HG03565 (cell line): ENCODE measurements around the gene CTDSPL2.
A peak's percentile ranks its signal among the peaks of the same experiment; 100 is the strongest.
"Not testable (repeated sequence)": the region's sequence is repeated elsewhere in the genome, so short reads cannot be mapped to it uniquely, and the experiment has no call there.

ENCODE experiments used
- ATAC-seq: cut with Tn5 transposase; IDR thresholded peaks from one replicate; pipeline ENCODE4 v1.9.1; 2021; ENCODE audit warnings: mild to moderate bottlenecking, moderate library complexity; ENCODE audit not compliant: unreplicated experiment

Gene CTDSPL2

DNA sequence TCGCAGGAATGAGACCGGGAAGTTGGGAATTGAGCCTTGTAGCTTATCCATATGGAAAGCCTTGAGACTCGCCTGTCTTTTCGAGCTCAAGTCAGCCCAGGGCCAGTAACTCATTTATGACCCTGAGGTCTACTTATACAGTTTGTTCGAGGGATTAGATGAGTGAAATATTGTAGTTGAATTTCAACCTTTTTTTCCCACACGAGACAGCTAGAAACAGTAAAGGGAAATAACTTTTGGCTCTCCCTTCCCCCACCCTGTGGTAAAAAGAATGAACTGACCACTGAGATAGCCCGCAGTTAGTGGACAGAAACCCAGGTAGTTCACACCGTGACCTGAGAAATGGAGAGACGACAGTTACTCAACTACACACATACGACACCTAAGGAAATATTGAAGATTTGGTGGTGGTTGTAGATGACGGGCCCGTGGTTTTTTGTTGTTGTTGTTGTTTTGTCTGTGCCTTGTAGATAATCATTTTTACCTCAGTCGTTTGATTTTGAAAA, 110.4 kb downstream of the CTDSPL2 start:
- ATAC-seq = no peak

DNA sequence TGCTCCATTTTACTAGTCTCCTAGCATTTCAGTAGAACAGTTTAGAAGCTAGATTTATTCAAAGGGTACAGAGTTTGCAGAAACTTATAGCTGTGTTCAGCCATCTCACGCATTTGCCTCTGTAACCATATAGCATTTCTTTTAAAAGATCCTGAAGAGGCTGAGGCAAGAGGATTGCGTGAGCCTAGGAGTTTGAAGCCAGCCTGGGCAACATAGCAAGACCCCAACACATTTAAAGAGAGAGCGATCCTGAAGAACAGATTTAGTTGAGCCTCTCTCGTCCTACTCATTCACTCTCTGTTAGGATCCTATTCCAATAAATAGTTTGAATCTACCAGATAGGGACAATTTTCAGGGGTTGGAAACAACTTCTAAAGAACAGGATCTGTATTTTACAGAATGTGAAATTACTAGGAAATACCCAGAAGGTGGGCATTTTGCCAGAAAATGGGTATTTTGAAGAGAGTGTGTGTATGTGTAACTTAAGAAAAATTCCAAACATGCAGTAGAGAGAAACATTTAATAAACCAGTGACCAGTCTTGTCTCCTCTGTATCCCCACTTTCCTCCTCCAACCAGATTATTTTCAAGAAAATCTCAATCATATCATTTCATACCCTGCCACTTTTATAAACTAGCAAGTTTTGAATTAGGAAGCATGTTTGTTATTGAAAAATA, 114.0 kb downstream of the CTDSPL2 start:
- no peak for ATAC-seq

DNA sequence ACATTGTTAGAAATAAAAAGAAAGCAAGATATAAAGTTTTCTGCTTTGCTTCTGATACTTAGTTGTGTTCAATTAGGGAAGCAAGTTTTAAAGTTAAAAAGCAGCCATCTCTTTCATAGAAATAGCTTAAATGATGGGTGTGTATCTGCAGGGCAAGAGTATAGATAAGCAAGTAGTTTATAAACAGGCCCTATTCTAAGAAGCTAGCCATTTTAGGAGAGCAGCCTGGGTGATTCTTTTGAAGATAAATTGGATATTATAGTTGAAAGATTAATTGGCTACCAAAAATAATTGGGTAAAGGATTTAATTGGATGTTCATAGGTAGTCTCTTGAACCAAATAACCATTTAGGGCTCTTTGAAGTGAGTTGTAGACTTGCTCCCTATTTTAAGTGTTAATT, 115.2 kb downstream of the CTDSPL2 start:
- ATAC-seq = no peak

DNA sequence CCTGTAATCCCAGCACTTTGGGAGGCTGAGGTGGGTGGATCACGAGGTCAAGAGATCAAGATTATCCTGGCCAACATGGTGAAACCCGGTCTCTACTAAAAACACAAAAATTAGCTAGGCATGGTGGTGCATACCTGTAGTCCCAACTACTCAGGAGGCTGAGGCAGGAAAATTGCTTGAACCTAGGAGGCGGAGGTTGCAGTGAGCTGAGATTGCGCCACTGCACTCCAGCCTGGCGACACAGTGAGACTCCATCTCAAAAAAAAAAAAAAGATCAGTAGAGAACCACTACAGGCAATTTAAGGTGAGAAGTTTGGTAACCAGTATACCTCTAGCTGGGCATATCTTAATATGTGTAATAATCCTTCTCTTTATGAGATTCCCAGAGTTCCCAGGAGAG, 117.3 kb downstream of the CTDSPL2 start:
- ATAC-seq = not testable (repeated sequence)

DNA sequence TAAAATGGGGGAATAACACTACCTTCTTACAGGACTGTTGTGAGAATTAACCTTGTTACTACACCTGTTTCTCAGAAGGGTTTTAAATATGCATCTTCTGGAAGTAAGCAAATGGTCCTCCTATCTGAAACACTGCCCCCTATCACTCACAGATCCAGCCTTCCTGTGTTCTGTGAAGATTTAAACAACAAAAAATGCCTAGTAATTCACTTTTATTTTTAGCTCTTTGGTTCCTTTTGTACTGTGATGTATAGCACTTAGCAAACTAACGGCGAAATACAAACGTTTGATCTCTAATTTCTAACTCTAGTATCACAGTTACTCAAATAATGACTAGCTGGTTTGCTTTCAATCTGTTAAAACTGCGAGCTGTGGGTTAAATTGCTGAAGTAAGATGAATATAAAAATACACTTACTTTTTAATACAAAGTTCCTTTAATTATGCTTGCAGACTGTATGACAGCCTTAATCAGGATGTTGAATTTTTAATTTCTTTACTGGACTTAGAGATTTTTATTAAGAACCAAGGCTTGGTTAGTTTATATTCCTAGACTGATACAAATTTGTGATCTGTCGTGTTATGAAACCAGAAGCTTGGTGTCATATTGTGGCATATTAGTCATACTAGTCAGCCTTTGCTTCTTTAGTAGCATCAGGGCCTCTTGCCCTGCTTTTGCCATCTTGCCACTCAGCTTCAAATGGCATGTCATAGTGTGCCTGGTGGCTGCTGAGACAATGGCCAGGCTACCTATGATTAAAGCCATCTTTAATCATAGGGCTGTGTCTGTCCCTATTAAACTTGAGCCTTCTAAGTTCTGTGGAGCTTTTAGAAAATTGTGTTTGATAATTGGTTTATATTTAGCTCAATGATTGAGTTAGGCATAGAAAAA, 118.7 kb downstream of the CTDSPL2 start:
- ATAC-seq = peak; percentile 58

DNA sequence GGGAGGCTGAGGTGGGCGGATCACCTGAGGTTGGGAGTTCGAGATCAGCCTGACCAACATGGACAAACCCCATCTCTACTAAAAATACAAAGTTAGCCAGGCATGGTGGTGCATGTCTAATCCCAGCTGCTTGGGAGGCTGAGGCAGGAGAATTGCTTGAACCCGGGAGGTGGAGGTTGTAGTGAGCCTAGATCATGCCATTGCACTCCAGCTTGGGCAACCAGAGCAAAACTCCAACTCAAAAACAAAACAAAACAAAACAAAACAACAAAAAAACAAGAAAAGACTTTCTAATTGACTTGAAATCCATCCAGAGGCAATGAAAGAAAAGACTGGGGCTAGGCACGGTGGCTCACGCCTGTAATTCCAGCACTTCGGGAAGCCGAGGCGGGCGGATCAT, 121.7 kb downstream of the CTDSPL2 start:
- not testable (repeated sequence) for ATAC-seq

DNA sequence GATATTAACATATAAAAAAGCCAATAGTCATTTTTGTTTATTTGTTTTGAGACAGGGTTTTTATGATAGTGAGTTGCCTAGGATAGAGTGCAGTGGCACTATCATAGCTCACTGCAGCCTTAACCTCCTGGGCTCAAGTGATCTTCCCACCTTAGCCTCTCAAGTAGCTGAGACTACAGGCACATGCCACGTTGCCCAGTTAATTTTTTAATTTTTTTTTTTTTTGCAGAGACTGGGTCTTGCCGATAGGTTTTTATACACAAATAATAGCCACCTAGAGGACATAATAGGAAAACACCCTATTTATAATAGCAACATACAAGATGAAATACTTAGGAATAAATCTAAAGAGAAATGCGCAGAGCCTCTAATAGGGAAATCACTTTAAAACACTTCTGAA, 122.8 kb downstream of the CTDSPL2 start:
- ATAC-seq = no peak

DNA sequence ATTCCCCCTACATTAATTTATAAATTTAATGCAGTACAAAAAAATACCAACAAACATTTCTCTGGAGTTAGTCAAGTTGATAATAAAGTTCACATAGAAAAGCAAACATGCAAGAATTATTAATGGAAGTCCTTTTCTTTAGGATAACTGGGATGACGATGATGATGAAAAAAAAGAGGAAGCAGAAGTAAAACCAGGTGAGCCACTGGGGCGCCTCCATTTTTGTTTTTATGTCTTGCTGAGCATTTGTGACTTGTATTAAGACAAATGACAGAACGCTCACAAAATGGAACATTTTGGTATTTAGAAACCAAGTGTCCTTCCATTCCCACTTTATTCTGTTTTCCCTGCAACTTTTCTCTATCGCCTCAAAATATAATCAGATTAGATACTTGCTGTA, 123.3 kb downstream of the CTDSPL2 start:
- ATAC-seq = no peak

DNA sequence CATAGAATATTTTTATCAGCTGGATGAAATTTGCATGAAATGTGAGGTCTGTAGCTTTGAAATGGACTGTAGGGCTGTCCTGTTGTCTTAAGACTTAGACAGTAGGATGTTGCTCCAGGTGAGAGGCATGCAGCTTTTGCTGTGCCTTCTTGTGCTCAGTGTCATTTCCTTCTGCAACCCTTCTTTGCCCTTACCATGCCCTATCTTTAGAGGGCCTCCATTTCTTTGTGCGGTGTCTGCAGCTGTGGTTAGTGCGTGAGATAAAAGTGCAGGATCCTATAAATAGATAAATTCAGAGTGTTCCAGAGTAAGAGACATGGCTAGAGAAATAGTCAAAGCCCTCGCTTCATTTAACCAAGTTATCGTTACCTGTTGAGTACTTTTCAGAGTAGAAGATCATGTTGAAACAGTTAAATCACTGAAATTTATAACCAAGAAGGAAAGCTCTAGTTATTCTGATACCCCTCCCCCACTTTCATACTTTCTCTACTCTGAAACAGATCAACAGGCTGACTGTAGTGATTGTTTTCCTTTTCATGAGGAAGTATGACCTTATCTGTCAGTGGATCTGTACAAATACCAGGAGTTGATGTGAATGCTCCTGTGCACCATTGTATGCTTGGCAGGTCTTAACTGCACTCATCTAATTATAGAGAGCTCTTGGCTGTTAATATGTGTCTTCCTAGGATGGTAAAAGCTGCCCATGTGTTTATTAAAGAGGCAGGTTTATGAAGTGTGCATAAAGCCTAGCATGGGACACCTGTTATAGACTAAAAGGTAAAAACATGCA, 127.7 kb downstream of the CTDSPL2 start:
- no peak for ATAC-seq

DNA sequence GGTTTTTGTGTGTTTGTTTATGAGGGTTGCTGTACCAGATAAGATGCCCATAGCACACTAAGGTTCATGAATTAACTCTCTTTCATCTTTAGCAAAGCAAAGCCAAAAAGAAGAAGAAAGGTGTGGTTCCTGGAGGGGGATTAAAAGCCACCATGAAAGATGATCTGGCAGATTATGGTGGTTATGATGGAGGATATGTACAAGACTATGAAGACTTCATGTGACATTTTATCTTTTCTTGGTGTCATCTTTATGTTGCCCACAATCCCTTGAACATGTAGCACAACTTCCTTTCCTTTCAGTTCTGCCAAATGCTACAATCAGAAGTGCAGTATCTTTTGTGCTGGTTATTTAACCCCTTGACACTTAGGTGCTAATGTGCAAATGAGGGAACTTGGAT, 133.5 kb downstream of the CTDSPL2 start:
- not testable (repeated sequence) for ATAC-seq

DNA sequence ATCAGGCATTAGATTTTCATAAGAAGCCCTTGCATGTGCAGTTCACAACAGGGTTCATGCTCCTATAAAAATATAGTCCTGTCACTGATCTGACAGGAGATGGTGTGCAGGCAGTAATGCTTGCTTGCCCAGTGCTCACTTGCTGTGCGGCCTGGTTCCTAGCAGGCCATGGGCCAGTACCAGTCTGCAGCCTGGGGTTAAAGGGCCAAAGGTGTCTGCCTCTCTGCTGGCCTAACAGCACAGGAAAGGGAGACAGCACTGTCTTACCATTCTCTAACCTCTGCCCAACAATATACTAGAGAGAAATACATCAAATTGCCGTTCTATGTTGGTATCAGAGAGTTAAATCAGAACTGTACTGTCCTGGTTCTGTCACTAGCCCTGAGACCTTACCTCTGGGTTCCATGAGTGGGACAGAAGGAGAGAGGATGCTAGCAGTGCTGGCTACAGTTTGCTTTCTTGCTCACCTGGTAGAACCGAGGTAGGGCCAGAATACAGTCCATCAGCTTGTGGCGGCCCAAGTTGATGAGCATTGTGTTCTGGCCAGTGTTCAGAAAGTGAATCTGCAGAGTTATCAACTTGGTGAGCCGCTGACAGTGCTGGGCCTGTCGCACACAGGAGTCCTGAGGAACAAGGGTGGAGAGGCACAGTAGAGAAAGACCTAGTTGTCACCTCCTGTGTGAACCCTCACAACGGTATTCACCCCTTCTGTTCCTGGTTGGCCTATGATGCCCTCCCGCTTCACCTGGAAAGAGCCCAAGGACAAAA, 138.1 kb downstream of the CTDSPL2 start:
- ATAC-seq = no peak

DNA sequence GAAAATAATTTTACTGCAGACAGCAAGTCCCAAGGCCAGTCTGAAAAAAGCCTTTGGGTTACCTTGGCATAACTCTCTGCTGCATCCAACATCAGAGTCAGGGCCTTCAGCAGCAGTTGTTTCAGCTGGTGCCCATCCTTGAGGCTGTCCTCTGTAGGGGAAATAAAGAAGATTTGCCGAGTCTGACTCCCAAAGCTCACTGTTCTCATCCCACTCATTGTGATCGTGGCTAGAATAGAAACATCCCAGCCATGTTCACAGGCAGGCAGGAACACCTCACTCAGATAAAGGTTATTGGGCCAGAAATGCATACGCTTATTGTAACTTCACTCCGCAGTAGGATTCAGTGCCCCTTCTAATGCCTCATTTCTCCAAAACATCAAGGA, 138.7 kb downstream of the CTDSPL2 start:
- no peak for ATAC-seq

DNA sequence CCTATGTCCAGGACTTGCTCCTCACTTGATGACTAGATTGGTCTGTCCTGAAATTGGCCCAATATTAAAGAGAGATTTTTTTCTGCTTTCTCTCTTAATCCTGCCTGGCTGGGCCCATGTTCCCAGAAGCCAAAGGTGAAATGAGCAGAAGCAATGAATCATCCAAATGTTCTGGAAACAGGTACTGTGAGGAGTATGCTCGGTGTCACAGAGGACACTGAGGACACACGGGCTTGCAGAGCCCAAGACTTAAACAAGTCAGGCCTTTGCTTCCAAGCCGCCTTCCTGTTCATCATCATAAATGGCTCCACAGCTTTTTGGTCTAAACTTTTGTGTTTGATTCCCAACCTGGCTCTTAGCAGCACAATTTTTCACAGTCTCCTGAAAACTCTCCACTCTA, 140.9 kb downstream of the CTDSPL2 start:
- no peak for ATAC-seq

DNA sequence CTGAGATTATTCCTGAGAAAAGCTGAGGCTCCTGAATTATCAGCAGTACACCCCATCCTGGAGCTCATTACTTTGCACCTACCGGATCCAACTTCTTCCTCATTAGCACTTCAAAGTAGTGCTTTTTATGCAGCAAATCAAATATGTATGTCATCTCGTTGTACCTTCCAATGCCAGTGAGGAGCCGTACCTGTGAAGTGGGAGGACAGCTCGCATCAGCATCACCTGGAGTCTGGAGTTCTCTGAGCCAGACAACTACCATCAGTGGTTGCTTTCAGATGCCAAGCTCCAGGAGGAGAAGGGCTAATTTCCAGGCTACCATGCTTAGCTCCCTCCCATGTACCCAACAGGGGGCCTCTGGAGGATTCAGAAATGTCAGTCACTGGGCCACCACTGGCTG, 141.9 kb downstream of the CTDSPL2 start:
- ATAC-seq = no peak

DNA sequence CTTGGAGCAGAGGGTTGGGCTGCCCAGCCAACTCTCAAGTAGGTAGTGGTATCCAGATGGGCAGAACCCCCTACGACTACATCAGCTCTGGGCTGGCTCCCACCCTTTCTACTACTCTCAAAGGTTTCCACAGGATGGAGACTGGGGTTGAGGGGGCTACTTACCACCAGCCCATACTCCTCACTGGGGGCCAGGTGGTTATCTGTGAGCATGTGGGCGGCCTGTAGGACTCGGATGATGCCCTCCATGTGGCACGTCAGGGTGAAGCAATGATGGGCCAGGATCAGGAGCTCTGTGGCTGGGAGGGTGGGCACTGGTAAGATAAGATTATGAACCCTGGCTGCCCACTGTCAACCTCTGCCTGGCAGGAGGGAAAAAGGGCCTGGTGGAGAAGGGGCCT, 142.9 kb downstream of the CTDSPL2 start:
- no peak for ATAC-seq

DNA sequence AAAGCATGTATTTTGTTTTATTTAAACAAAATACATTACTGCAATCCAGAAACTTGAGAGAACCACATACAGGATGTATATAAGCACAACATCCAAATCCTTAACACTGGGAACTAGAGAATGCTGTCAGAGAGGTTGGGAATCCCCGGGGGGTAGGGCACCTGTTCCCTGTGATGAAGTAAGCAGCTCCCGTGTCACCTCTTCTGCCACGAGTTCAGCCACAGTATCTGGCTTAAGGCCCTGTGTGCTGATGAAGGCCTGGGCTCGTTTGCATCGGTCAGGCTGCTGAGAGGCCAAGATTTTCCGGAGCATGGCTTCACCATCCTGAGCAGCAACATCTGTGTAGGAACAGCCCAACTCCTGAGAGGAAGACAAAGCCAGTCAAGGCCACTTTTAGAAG, 146.0 kb downstream of the CTDSPL2 start:
- no peak for ATAC-seq

DNA sequence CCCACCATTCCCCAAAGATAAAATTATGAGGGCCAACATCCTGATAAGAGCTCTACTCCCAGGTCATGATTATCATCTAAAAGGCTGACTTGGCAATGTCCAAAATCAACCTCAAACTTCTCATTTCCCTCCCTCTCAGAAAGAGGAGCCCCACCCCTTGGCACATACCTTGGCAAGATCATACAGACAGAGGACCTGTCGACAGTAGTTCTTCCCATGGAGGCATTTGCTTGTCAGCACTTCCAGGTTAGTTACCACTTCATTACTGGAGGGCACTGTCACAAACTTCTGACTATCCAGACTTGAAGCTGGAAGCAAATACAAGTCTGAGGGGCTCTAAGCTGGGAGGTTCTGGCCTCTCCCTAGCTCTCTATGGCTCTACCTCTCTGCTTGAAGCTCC, 147.3 kb downstream of the CTDSPL2 start:
- no peak for ATAC-seq
